Neutrophil (primary cell): ENCODE measurements around the gene B3GNT3.
"Not testable (repeated sequence)": the region's sequence is repeated elsewhere in the genome, so short reads cannot be mapped to it uniquely, and the experiment has no call there.

ENCODE experiments used
- H3K27ac ChIP-seq: fragments of 200-600 bp; sonication (generic); 2 replicates; pipeline ENCODE4 v1.5.1; 2016; ENCODE audit warnings: mild to moderate bottlenecking, moderate library complexity
- H3K27me3 ChIP-seq: fragments of 200-600 bp; sonication (generic); 2 replicates; pipeline ENCODE4 v1.6.0; 2016; ENCODE audit warnings: mild to moderate bottlenecking
- H3K36me3 ChIP-seq: fragments of 200-600 bp; sonication (generic); 2 replicates; pipeline ENCODE4 v1.5.1; 2017
- H3K4me1 ChIP-seq, 2 experiments: fragments of 200-600 bp in 1 of 2; sonication (generic) in 1 of 2; 1 replicate in 1 of 2; 2 replicates in 1 of 2; pipeline versions ENCODE4 v1.5.1 to v1.6.1; 2013 to 2016; ENCODE audit warnings: low read depth in 1 of 2, low read length in 1 of 2, mild to moderate bottlenecking in 1 of 2, moderate library complexity in 1 of 2; ENCODE audit not compliant: control insufficient read depth in 1 of 2, insufficient read depth in 1 of 2
- H3K4me3 ChIP-seq, 2 experiments: fragments of 200-600 bp in 1 of 2; sonication (generic) in 1 of 2; 1 replicate in 1 of 2; 2 replicates in 1 of 2; pipeline ENCODE4 v1.5.1; 2013 to 2016; ENCODE audit warnings: low read depth in 1 of 2, low read length in 1 of 2, mild to moderate bottlenecking in 1 of 2, moderate library complexity in 1 of 2
- H3K9me3 ChIP-seq: fragments of 200-600 bp; sonication (generic); 2 replicates; pipeline ENCODE4 v1.5.1; 2016
- CTCF ChIP-seq: fragments of 200-600 bp; sonication (generic); IDR thresholded peaks from 2 replicates; pipeline ENCODE4 v1.5.1; 2016; ENCODE audit warnings: antibody characterized with exemption

Gene B3GNT3

GRCh38 chr19:17778251-17778967 lies 16.5 kb upstream of the B3GNT3 start:
- no peak for TF ChIP-seq CTCF
- Histone ChIP-seq H3K27ac (peak overlapping the region; percentile 83), H3K4me3 (peak overlapping the region; percentile 60 to 66), H3K36me3 (peaks cover 72% of the 10 kb centered on the region), H3K27me3 (no peaks in the 10 kb centered on the region), H3K9me3 (no peaks in the 10 kb centered on the region), H3K4me1 (peaks cover 17 to 18% of the 10 kb centered on the region in 2 experiments)

GRCh38 chr19:17778968-17779929 lies 15.7 kb upstream of the B3GNT3 start:
- no peaks in the 10 kb centered on the region for H3K27me3 ChIP-seq
- peak overlapping the region; percentile 60 to 66 for H3K4me3 ChIP-seq
- H3K4me1 ChIP-seq: peaks cover 17 to 18% of the 10 kb centered on the region in 2 experiments
- H3K36me3 ChIP-seq: peaks cover 72% of the 10 kb centered on the region
- H3K27ac ChIP-seq: peak overlapping the region; percentile 83
- TF ChIP-seq CTCF: no peak
- no peaks in the 10 kb centered on the region for H3K9me3 ChIP-seq

- Histone ChIP-seq H3K4me3 (no peak overlapping the region), H3K9me3 (no peaks in the 10 kb centered on the region), H3K27me3 (no peaks in the 10 kb centered on the region), H3K4me1 (peaks cover 17 to 18% of the 10 kb centered on the region in 2 experiments), H3K27ac (peak overlapping the region; percentile 83), H3K36me3 (peaks cover 72% of the 10 kb centered on the region)
- TF ChIP-seq CTCF: no peak
Measured at GRCh38 chr19:17780781-17781180, 14.2 kb upstream of the B3GNT3 start.

GRCh38 chr19:17783721-17784120 lies 11.2 kb upstream of the B3GNT3 start:
- H3K4me1 ChIP-seq: peaks cover 11% of the 10 kb centered on the region in 2 experiments
- H3K27ac ChIP-seq, H3K9me3 ChIP-seq, H3K4me3 ChIP-seq, H3K27me3 ChIP-seq: not testable (repeated sequence)
- H3K36me3 ChIP-seq: peaks cover 85% of the 10 kb centered on the region

- H3K4me1 ChIP-seq: peaks cover 4 to 5% of the 10 kb centered on the region in 2 experiments
- H3K4me3 ChIP-seq: no peak overlapping the region
- H3K36me3 ChIP-seq: peaks cover 92% of the 10 kb centered on the region
- no peaks in the 10 kb centered on the region for H3K27me3 ChIP-seq
- H3K27ac ChIP-seq: no peak overlapping the region
- peak; percentile 85 for TF ChIP-seq CTCF
- no peaks in the 10 kb centered on the region for H3K9me3 ChIP-seq
Measured at GRCh38 chr19:17784201-17785008, 10.5 kb upstream of the B3GNT3 start.
